K562 (cell line): Measurements from ENCODE around the gene CRB2.
"Not testable (repeated sequence)": the region's sequence is repeated elsewhere in the genome, so short reads cannot be mapped to it uniquely, and the experiment has no call there.

ENCODE experiments used
- ELF4 ChIP-seq: fragments of 450-650 bp; formaldehyde crosslinking; IDR thresholded peaks from 2 replicates; pipeline ENCODE4 v1.4.0; 2022; ENCODE audit warnings: missing genetic modification characterization
- MEIS2 ChIP-seq: fragments of 450-650 bp; IDR thresholded peaks from 2 replicates; pipeline ENCODE4 v1.6.1; 2014; ENCODE audit warnings: mild to moderate bottlenecking; ENCODE audit not compliant: partially characterized antibody
- POU5F1 ChIP-seq: fragments of 150-350 bp; IDR thresholded peaks from 2 replicates; pipeline ENCODE4 v1.6.1; 2014; ENCODE audit warnings: borderline replicate concordance, low read length, low read depth, mild to moderate bottlenecking; ENCODE audit not compliant: partially characterized antibody
- SIN3A ChIP-seq, 2 experiments: fragments of 150-350 bp in 1 of 2; IDR thresholded peaks; 2 replicates each; pipeline ENCODE4 v1.6.1; 2011 to 2016; ENCODE audit warnings: borderline replicate concordance in 2 of 2, low read depth in 2 of 2, low read length in 2 of 2, mild to moderate bottlenecking in 2 of 2, moderate library complexity in 2 of 2; ENCODE audit not compliant: control insufficient read depth in 1 of 2
- TF ChIP-seq, protein P1 (sequence below): fragments of 450-650 bp; IDR thresholded peaks from 2 replicates; pipeline ENCODE4 v1.6.1; 2016; ENCODE audit warnings: mild to moderate bottlenecking

DNA sequence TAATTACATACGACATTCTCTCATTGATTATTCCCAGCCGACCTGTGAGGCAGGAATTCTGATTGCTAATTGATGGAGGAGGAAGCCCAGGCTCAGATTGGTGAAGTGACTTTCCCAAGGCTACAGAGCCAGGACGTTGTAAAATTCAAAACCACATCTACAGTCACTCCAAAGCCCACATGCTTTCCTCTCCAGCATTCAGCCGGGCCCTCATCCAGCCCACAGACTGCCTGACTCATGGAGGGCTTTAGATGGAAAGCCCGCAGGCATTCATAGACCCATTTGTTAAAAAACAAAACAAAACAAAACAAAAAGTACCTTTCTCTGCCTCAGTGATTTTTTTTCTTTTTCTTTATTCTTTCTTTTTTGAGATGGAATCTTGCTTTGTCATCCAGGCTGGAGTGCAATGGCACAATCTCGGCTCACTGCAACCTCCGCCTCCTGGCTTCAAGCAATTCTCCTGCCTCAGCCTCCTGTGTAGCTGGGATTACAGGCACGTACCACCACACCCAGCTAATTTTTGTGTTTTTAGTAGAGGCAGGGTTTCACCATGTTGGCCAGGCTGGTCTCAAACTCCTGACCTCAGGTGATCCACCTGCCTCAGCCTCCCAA lies 22.8 kb upstream of the CRB2 start:
- TF ChIP-seq POU5F1; SIN3A (IDR thresholded peaks at IDR 0.05; ENCODE audit: borderline replicate concordance in 2 of 2, control insufficient read depth in 1 of 2, low read depth in 2 of 2, low read length in 2 of 2); MEIS2; ELF4: not testable (repeated sequence)
- TF ChIP-seq, protein P1, sequence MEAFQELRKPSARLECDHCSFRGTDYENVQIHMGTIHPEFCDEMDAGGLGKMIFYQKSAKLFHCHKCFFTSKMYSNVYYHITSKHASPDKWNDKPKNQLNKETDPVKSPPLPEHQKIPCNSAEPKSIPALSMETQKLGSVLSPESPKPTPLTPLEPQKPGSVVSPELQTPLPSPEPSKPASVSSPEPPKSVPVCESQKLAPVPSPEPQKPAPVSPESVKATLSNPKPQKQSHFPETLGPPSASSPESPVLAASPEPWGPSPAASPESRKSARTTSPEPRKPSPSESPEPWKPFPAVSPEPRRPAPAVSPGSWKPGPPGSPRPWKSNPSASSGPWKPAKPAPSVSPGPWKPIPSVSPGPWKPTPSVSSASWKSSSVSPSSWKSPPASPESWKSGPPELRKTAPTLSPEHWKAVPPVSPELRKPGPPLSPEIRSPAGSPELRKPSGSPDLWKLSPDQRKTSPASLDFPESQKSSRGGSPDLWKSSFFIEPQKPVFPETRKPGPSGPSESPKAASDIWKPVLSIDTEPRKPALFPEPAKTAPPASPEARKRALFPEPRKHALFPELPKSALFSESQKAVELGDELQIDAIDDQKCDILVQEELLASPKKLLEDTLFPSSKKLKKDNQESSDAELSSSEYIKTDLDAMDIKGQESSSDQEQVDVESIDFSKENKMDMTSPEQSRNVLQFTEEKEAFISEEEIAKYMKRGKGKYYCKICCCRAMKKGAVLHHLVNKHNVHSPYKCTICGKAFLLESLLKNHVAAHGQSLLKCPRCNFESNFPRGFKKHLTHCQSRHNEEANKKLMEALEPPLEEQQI: not testable (repeated sequence)
